ENCODE measurements around the gene RBX1.

DNA sequence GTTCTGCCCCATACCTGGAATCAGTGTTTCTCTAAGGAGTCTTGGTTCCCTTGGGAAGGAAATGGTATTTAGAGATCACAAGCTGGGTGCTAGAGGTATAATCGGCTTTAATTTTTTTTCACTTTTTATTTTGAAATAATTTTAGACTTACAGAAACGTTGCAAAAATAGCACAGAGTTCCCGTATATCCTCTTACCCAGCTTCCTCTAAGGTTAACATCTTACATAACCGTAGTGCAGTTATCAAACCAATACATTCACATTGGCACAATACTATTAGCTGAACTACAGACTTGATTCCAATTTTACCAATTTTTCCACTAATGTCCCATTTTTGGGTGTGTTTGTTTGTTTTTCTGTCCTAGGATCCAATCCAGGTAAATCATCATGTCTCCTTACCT, 63.8 kb downstream of the RBX1 start:
- TF ChIP-seq, protein P1, sequence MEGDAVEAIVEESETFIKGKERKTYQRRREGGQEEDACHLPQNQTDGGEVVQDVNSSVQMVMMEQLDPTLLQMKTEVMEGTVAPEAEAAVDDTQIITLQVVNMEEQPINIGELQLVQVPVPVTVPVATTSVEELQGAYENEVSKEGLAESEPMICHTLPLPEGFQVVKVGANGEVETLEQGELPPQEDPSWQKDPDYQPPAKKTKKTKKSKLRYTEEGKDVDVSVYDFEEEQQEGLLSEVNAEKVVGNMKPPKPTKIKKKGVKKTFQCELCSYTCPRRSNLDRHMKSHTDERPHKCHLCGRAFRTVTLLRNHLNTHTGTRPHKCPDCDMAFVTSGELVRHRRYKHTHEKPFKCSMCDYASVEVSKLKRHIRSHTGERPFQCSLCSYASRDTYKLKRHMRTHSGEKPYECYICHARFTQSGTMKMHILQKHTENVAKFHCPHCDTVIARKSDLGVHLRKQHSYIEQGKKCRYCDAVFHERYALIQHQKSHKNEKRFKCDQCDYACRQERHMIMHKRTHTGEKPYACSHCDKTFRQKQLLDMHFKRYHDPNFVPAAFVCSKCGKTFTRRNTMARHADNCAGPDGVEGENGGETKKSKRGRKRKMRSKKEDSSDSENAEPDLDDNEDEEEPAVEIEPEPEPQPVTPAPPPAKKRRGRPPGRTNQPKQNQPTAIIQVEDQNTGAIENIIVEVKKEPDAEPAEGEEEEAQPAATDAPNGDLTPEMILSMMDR (IDR thresholded peaks at IDR 0.05; ENCODE audit: control extremely low read depth in 1 of 3, insufficient read depth in 1 of 3, low read depth in 1 of 3, low read length in 3 of 3) = no peak
- TF ChIP-seq YY1 (IDR thresholded peaks at IDR 0.05; ENCODE audit: low read depth, low read length) (no peak), SP2 (IDR thresholded peaks at IDR 0.05; ENCODE audit: low read length) (no peak), EP300 (IDR thresholded peaks at IDR 0.05; ENCODE audit: borderline replicate concordance in 1 of 2, low read depth in 2 of 2, low read length in 2 of 2) (no peak), EZH2 (IDR thresholded peaks at IDR 0.05; ENCODE audit: low read depth, low read length, severe bottlenecking) (no peak), POLR2A (IDR thresholded peaks at IDR 0.05; ENCODE audit: control extremely low read depth in 1 of 2, low read depth in 2 of 2, low read length in 2 of 2) (no peak), GABPA (IDR thresholded peaks at IDR 0.05; ENCODE audit: borderline replicate concordance, insufficient read depth, low read length) (no peak)
